HEK293 (cell line): ENCODE data around the gene SMAD7.

Experiments
- CTCF ChIA-PET: fragments of 350-600 bp; formaldehyde crosslinking; extraction: SDS; loops from one replicate; lab custom pipeline; 2021; ENCODE audit warnings: antibody characterized with exemption; lab: Yijun Ruan, JAX
- POLR2A ChIA-PET: fragments of 300-600 bp; formaldehyde crosslinking; extraction: SDS; loops from one replicate; lab custom pipeline; 2020; ENCODE audit warnings: antibody characterized with exemption, inconsistent platforms; lab: Yijun Ruan, JAX
- H3K27ac ChIP-seq: fragments of 200-500 bp; sonication (Bioruptor generic); 2 replicates; pipeline ENCODE4 v1.5.1; 2014; ENCODE audit warnings: low read depth, low read length, control low read depth, inconsistent platforms; ENCODE audit errors: extremely low read depth
- H3K36me3 ChIP-seq, 2 experiments: fragments of 200-500 bp in 1 of 2; sonication (Bioruptor generic) in 1 of 2; 1 replicate in 1 of 2; 2 replicates in 1 of 2; pipeline ENCODE4 v1.5.1; 2014 to 2017; ENCODE audit warnings: inconsistent platforms in 2 of 2, low read length in 2 of 2; ENCODE audit not compliant: control insufficient read depth in 2 of 2, insufficient read depth in 1 of 2
- H3K4me1 ChIP-seq: fragments of 200-500 bp; sonication (Bioruptor generic); 2 replicates; pipeline ENCODE4 v1.5.1; 2014; ENCODE audit warnings: mild to moderate bottlenecking, low read length, inconsistent platforms; ENCODE audit not compliant: control insufficient read depth, insufficient read depth
- H3K4me3 ChIP-seq: 2 replicates; pipeline ENCODE4 v1.5.1; 2011; ENCODE audit warnings: low read depth, mild to moderate bottlenecking, control low read depth, low read length, moderate library complexity
- H3K9me3 ChIP-seq: fragments of 200-500 bp; sonication (Bioruptor generic); 2 replicates; pipeline ENCODE4 v1.5.1; 2014; ENCODE audit warnings: low read depth, low read length, inconsistent platforms; ENCODE audit not compliant: control insufficient read depth, insufficient read depth
- KLF9 ChIP-seq: fragments of 450-650 bp; formaldehyde crosslinking; IDR thresholded peaks from 2 replicates; pipeline ENCODE4 v1.5.1; 2016; ENCODE audit warnings: missing biosample characterization, missing genetic modification characterization, low read depth
- MZF1 ChIP-seq: fragments of 450-650 bp; formaldehyde crosslinking; IDR thresholded peaks from 2 replicates; pipeline ENCODE4 v1.5.1; 2017; ENCODE audit warnings: missing biosample characterization, missing genetic modification characterization, borderline replicate concordance
- REST ChIP-seq: fragments of 450-650 bp; formaldehyde crosslinking; IDR thresholded peaks from 2 replicates; pipeline ENCODE4 v1.5.1; 2016; ENCODE audit warnings: missing biosample characterization, missing genetic modification characterization
- SP3 ChIP-seq: fragments of 450-650 bp; formaldehyde crosslinking; IDR thresholded peaks from 2 replicates; pipeline ENCODE4 v1.5.1; 2016; ENCODE audit warnings: missing biosample characterization, missing genetic modification characterization
- SP7 ChIP-seq: fragments of 450-650 bp; formaldehyde crosslinking; IDR thresholded peaks from 2 replicates; pipeline ENCODE4 v1.5.1; 2016; ENCODE audit warnings: missing biosample characterization, missing genetic modification characterization
- ZBTB17 ChIP-seq: fragments of 450-650 bp; formaldehyde crosslinking; IDR thresholded peaks from 2 replicates; pipeline ENCODE4 v1.5.1; 2016; ENCODE audit warnings: missing biosample characterization, missing genetic modification characterization
- ZEB2 ChIP-seq: fragments of 450-650 bp; formaldehyde crosslinking; IDR thresholded peaks from 2 replicates; pipeline ENCODE4 v1.5.1; 2016; ENCODE audit warnings: missing biosample characterization, missing genetic modification characterization
- ZFP41 ChIP-seq: fragments of 450-650 bp; formaldehyde crosslinking; IDR thresholded peaks from 2 replicates; pipeline ENCODE4 v1.5.1; 2016; ENCODE audit warnings: missing biosample characterization, missing genetic modification characterization, borderline replicate concordance
- ZNF133 ChIP-seq: fragments of 450-650 bp; formaldehyde crosslinking; IDR thresholded peaks from 2 replicates; pipeline ENCODE4 v1.5.1; 2016; ENCODE audit warnings: missing biosample characterization, missing genetic modification characterization
- ZNF324 ChIP-seq: fragments of 450-650 bp; formaldehyde crosslinking; IDR thresholded peaks from 2 replicates; pipeline ENCODE4 v1.5.1; 2016; ENCODE audit warnings: missing biosample characterization, missing genetic modification characterization
- ZNF404 ChIP-seq: fragments of 450-650 bp; formaldehyde crosslinking; IDR thresholded peaks from 2 replicates; pipeline ENCODE4 v1.5.1; 2017; ENCODE audit warnings: missing biosample characterization, missing genetic modification characterization
- ZNF416 ChIP-seq: fragments of 450-650 bp; formaldehyde crosslinking; IDR thresholded peaks from 2 replicates; pipeline ENCODE4 v1.5.1; 2016; ENCODE audit warnings: missing biosample characterization, missing genetic modification characterization
- ZNF549 ChIP-seq: fragments of 450-650 bp; IDR thresholded peaks from 2 replicates; pipeline ENCODE4 v1.5.1; 2018; ENCODE audit warnings: missing biosample characterization, missing genetic modification characterization, mild to moderate bottlenecking, inconsistent platforms, moderate library complexity
- ZNF600 ChIP-seq: fragments of 450-650 bp; formaldehyde crosslinking; IDR thresholded peaks from 2 replicates; pipeline ENCODE4 v1.5.1; 2016; ENCODE audit warnings: missing biosample characterization, missing genetic modification characterization
- ZNF701 ChIP-seq: fragments of 450-650 bp; formaldehyde crosslinking; IDR thresholded peaks from 2 replicates; pipeline ENCODE4 v1.5.1; 2016; ENCODE audit warnings: missing biosample characterization, missing genetic modification characterization
- ZNF785 ChIP-seq: fragments of 450-650 bp; formaldehyde crosslinking; IDR thresholded peaks from 2 replicates; pipeline ENCODE4 v1.5.1; 2016; ENCODE audit warnings: missing biosample characterization, missing genetic modification characterization
- ZNF837 ChIP-seq: fragments of 450-650 bp; formaldehyde crosslinking; IDR thresholded peaks from 2 replicates; pipeline ENCODE4 v1.5.1; 2016; ENCODE audit warnings: missing biosample characterization, missing genetic modification characterization
- ZSCAN4 ChIP-seq: fragments of 450-650 bp; formaldehyde crosslinking; IDR thresholded peaks from 2 replicates; pipeline ENCODE4 v1.5.1; 2017; ENCODE audit warnings: missing biosample characterization, missing genetic modification characterization
- ZXDB ChIP-seq: fragments of 450-650 bp; formaldehyde crosslinking; IDR thresholded peaks from 2 replicates; pipeline ENCODE4 v1.5.1; 2016; ENCODE audit warnings: missing biosample characterization, missing genetic modification characterization
- TF ChIP-seq, protein P1 (sequence below): fragments of 450-650 bp; formaldehyde crosslinking; IDR thresholded peaks from 2 replicates; pipeline ENCODE4 v1.5.1; 2016; ENCODE audit warnings: missing biosample characterization, missing genetic modification characterization
- TF ChIP-seq, protein P2 (sequence below): fragments of 450-650 bp; formaldehyde crosslinking; IDR thresholded peaks from 2 replicates; pipeline ENCODE4 v1.5.1; 2017; ENCODE audit warnings: missing biosample characterization, missing genetic modification characterization

SMAD7 gene

GRCh38 chr18:48925491-48925780, 25.3 kb downstream of the SMAD7 start (continued):
- TF ChIP-seq ZNF416 (tag by site-specific recombination) = no peak
- no peak for TF ChIP-seq ZNF133 (tag by site-specific recombination)
- TF ChIP-seq ZNF600 (tag by site-specific recombination) = no peak
- no peak for TF ChIP-seq ZEB2 (tag by site-specific recombination)
- TF ChIP-seq ZNF701 (tag by site-specific recombination) = no peak
- no peak for TF ChIP-seq ZNF324 (tag by site-specific recombination)
- TF ChIP-seq ZNF785 (tag by site-specific recombination) = no peak

- peak overlapping the region; percentile 49 for H3K27ac ChIP-seq
- ChIA-PET POLR2A (interaction anchor here (0.8 to 1.7 kb wide), 5 partner anchors 9 to 27 kb away, joined by 5 to 9 read pairs (median 5); no protein-coding TSS in a partner anchor), CTCF (interaction anchor here (0.6 to 1.6 kb wide), 6 partner anchors 9 to 683 kb away, joined by 3 to 6 read pairs (median 4); no protein-coding TSS in a partner anchor)
- peaks cover 52% of the 10 kb centered on the region for H3K4me1 ChIP-seq
- no peak overlapping the region for H3K4me3 ChIP-seq
- peaks cover 10 to 69% of the 10 kb centered on the region in 2 experiments for H3K36me3 ChIP-seq
- peak; percentile 92 for TF ChIP-seq REST (tag by site-specific recombination)
- TF ChIP-seq ZFP41 (tag by site-specific recombination) = no peak
- TF ChIP-seq, protein P1, sequence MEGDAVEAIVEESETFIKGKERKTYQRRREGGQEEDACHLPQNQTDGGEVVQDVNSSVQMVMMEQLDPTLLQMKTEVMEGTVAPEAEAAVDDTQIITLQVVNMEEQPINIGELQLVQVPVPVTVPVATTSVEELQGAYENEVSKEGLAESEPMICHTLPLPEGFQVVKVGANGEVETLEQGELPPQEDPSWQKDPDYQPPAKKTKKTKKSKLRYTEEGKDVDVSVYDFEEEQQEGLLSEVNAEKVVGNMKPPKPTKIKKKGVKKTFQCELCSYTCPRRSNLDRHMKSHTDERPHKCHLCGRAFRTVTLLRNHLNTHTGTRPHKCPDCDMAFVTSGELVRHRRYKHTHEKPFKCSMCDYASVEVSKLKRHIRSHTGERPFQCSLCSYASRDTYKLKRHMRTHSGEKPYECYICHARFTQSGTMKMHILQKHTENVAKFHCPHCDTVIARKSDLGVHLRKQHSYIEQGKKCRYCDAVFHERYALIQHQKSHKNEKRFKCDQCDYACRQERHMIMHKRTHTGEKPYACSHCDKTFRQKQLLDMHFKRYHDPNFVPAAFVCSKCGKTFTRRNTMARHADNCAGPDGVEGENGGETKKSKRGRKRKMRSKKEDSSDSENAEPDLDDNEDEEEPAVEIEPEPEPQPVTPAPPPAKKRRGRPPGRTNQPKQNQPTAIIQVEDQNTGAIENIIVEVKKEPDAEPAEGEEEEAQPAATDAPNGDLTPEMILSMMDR (tag by site-specific recombination) = 0 out of 2 replicates have a peak, but pooled peaks have one; percentile 10
- TF ChIP-seq ZNF600 (tag by site-specific recombination) = peak; percentile 31; the same call in 1 of the 2 replicates
- no peaks in the 10 kb centered on the region for H3K9me3 ChIP-seq
Measured at GRCh38 chr18:48924630-48925490, 25.9 kb downstream of the SMAD7 start.

DNA sequence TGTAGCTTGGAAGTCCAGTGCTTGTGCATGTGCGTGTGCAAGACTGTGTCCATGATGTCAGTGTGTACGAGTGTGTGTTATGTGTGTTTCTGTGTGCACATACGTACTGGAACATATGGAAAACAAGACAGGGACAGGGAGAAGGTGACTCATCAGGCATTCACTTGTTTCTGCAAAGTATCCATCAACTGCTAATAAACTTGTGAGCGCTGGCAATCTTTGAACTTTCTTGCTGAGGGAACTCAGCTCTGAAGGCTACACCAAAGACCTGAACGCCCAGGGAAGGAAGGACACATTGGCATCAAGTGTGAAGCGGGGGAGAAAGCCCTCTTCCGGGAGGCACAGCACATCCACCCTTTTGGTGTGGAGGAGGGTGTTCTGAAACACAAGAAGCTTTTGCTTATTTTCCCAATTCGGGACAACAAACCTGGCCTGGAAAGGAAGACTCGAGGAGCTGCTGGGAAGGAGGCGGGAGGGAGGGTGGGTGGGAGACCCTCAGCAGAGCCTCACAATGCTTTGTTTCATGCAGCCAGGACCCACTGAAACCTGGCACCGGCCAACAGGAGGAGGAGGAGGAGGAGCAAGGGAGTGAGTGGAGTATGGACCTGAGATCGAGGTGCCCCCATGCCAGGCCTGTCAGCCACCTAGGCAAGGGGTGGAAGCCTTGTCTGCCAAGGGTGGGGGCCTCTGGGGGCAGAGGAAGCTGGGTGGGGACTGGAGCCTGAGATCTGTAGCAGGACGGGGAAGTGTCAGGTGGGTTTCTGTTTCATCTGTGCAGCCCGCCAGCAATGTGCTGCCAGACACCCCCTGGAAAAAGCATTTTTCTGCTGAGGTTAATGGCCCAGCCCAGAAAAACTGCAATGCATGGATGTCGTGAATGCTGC, 26.8 kb downstream of the SMAD7 start:
- CTCF ChIA-PET = interaction anchor here (0.7 kb wide), 1 partner anchor 146 kb away, joined by 4 read pairs; no protein-coding TSS in a partner anchor
- Histone ChIP-seq H3K4me1 (peaks cover 43% of the 10 kb centered on the region), H3K9me3 (no peaks in the 10 kb centered on the region), H3K36me3 (peaks cover 10 to 74% of the 10 kb centered on the region in 2 experiments), H3K4me3 (no peak overlapping the region), H3K27ac (peak overlapping the region; percentile 69)
- POLR2A ChIA-PET = interaction anchor here (1.2 to 1.7 kb wide), 3 partner anchors 18 to 28 kb away, joined by 5 to 6 read pairs (median 5); no protein-coding TSS in a partner anchor
- no peak for TF ChIP-seq KLF9 (tag by site-specific recombination)
- peak; percentile 49; the same call in 1 of the 2 replicates for TF ChIP-seq ZBTB17
- TF ChIP-seq MZF1 (tag by site-specific recombination) = no peak
- TF ChIP-seq ZEB2 (tag by site-specific recombination) = peak; percentile 54; the same call in 1 of the 2 replicates
- peak; percentile 75 for TF ChIP-seq SP7 (tag by site-specific recombination)
- TF ChIP-seq, protein P2, sequence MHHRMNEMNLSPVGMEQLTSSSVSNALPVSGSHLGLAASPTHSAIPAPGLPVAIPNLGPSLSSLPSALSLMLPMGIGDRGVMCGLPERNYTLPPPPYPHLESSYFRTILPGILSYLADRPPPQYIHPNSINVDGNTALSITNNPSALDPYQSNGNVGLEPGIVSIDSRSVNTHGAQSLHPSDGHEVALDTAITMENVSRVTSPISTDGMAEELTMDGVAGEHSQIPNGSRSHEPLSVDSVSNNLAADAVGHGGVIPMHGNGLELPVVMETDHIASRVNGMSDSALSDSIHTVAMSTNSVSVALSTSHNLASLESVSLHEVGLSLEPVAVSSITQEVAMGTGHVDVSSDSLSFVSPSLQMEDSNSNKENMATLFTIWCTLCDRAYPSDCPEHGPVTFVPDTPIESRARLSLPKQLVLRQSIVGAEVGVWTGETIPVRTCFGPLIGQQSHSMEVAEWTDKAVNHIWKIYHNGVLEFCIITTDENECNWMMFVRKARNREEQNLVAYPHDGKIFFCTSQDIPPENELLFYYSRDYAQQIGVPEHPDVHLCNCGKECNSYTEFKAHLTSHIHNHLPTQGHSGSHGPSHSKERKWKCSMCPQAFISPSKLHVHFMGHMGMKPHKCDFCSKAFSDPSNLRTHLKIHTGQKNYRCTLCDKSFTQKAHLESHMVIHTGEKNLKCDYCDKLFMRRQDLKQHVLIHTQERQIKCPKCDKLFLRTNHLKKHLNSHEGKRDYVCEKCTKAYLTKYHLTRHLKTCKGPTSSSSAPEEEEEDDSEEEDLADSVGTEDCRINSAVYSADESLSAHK (tag by site-specific recombination) = 0 out of 2 replicates have a peak, but pooled peaks have one; percentile 16
- TF ChIP-seq ZNF549 (tag by site-specific recombination) = no peak
- no peak for TF ChIP-seq ZNF404
- no peak for TF ChIP-seq ZNF837 (tag by site-specific recombination)
- 0 out of 2 replicates have a peak, but pooled peaks have one; percentile 9 for TF ChIP-seq ZXDB
- peak; percentile 53; the same call in 1 of the 2 replicates for TF ChIP-seq ZSCAN4 (tag by site-specific recombination)
- TF ChIP-seq SP3 (tag by site-specific recombination) = no peak
